Esophagus squamous epithelium (tissue), 4 donors: ENCODE measurements around the gene PHKA2.

Experiments used
- CTCF ChIP-seq, 6 experiments: fragments of 450-650 bp in 4 of 6; fragments of 200-600 bp in 2 of 6; sonication (generic) in 2 of 6; IDR thresholded peaks; one replicate each; pipeline ENCODE4 v1.5.1; 2016 to 2019; ENCODE audit warnings: antibody characterized with exemption in 6 of 6, mild to moderate bottlenecking in 4 of 6, moderate library complexity in 4 of 6
- POLR2A ChIP-seq, 4 donors: fragments of 450-650 bp; IDR thresholded peaks; one replicate each; pipeline ENCODE4 v1.6.1; 2017; ENCODE audit warnings: antibody characterized with exemption in 4 of 4, mild to moderate bottlenecking in 4 of 4, moderate library complexity in 3 of 4

GRCh38 chrX:18964026-18964425 is 19.9 kb downstream of the PHKA2 start:
- TF ChIP-seq CTCF (IDR thresholded peaks at IDR 0.05) = no peak
- TF ChIP-seq POLR2A (IDR thresholded peaks at IDR 0.05) = no peak
